GM10847 (cell line): ENCODE results near the gene RERE.

Source experiments
- POLR2A ChIP-seq: IDR thresholded peaks from 2 replicates; pipeline ENCODE4 v1.6.1; 2011; ENCODE audit not compliant: insufficient read length; ENCODE audit errors: extremely low read depth

Gene RERE

GRCh38 chr1:8747879-8748825 is 69.3 kb downstream of the RERE start:
- TF ChIP-seq POLR2A, result no peak

- TF ChIP-seq POLR2A, result no peak
These were observed 70.9 kb downstream of the RERE start for GRCh38 chr1:8746554-8746953.

GRCh38 chr1:8745749-8746390 is 71.6 kb downstream of the RERE start:
- TF ChIP-seq POLR2A, result no peak

GRCh38 chr1:8745346-8745745 is 72.1 kb downstream of the RERE start:
- no peak for TF ChIP-seq POLR2A

- no peak for TF ChIP-seq POLR2A
These were observed 75.2 kb downstream of the RERE start for GRCh38 chr1:8742022-8742924.

- no peak for TF ChIP-seq POLR2A
These were observed 77.4 kb downstream of the RERE start for GRCh38 chr1:8740034-8740449.

GRCh38 chr1:8739377-8739776 is 78.1 kb downstream of the RERE start:
- no peak for TF ChIP-seq POLR2A

GRCh38 chr1:8736927-8737326 is 80.5 kb downstream of the RERE start:
- TF ChIP-seq POLR2A, result no peak

GRCh38 chr1:8733484-8733883 is 84.0 kb downstream of the RERE start:
- TF ChIP-seq POLR2A, result no peak

GRCh38 chr1:8731162-8731561 is 86.3 kb downstream of the RERE start:
- no peak for TF ChIP-seq POLR2A

GRCh38 chr1:8728464-8728863 is 89.0 kb downstream of the RERE start:
- TF ChIP-seq POLR2A, result no peak

- no peak for TF ChIP-seq POLR2A
These were observed 89.6 kb downstream of the RERE start for GRCh38 chr1:8727809-8728213.

- TF ChIP-seq POLR2A, result no peak
These were observed 94.4 kb downstream of the RERE start for GRCh38 chr1:8723010-8723409.

GRCh38 chr1:8722366-8722765 is 95.1 kb downstream of the RERE start:
- no peak for TF ChIP-seq POLR2A

- no peak for TF ChIP-seq POLR2A
These were observed 95.6 kb downstream of the RERE start for GRCh38 chr1:8721679-8722324.

- no peak for TF ChIP-seq POLR2A
These were observed 97.1 kb downstream of the RERE start for GRCh38 chr1:8720347-8720746.
